GM19328 (cell line): ENCODE measurements around the gene ARID1B.

Experiments
- ATAC-seq: cut with Tn5 transposase; IDR thresholded peaks from one replicate; pipeline ENCODE4 v1.9.1; 2021; ENCODE audit warnings: mild to moderate bottlenecking, moderate library complexity; ENCODE audit not compliant: unreplicated experiment

Gene ARID1B

DNA sequence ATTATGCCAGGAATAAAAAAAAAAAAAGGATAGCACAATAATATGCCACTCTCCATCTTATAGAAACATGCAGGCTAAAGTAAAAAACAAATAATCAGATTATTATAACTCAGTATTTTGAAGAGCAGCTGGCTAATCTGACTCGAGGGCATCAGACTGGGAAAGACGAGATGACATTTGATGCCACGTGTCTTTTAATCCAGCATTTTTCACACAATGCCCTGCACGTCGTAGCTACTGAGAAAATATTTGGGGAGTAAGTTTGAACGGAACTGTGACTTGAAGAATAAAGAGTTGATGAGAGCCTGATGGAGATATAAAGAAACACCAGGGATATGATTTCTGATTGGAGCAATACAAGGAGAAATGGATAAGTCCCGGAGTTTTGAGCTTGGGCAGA, 237.7 kb downstream of the ARID1B start:
- no peak for ATAC-seq

DNA sequence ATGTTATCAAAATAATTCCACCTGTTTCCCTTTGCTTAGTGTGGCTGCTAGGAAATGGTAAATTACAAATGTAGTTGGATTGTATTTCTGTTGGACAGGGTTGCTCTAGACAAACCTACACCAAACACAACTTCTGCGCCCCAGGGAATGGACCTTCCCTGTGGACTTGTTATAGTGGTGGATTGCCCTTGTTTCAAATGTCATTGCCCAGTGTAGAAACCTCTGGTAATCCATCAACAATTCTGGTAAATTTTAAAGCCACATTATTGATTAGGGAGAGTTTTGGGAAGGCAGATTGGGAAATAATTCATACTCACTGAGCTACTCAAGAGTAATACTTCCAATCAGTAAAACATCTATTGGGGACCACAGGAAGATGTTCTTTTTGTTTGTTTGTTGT, 239.8 kb downstream of the ARID1B start:
- ATAC-seq = no peak

DNA sequence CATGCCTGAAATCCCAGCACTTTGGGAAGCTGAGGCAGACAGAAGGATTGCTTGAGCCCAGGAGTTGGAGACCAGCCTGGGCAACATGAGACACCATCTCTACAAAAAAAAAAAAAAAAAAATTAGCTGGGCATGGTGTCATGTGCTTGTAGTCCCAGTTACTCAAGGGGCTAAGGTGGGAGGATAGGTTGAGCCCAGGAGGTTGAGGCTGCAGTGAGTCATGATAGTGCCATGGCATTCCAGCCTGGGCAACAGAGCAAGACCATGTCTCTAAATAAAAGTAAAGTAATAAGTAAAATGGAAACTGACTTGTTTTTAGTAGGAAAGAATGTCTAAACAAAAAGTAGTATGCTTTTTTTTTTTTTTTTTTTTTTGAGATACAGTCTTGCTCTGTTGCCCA, 240.7 kb downstream of the ARID1B start:
- ATAC-seq = no peak

DNA sequence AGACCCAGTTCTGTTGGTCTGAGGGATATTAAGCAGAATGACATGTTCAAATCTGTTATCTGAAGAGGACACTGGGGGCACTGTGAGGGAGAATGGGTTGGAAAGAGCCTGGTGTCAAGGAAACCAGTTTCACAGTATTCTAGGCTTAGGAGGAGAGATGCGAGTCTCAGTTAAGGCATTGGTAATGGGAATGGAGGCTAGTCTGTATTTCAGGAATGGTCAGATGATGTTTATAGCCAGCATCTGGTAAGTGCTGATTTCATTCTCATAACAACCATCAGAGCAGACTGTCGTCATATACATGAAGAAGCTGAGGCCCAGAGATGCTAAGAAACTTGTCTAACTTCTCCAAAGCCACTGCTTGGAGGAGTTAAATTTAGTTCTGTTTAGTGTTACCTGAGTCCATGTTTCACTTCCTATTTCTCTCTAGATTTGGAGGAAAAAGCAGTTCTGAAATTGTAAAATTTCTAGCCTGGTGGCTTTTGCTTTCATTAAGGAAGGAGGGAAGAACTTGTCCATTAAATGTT, 242.0 kb downstream of the ARID1B start:
- ATAC-seq = no peak

DNA sequence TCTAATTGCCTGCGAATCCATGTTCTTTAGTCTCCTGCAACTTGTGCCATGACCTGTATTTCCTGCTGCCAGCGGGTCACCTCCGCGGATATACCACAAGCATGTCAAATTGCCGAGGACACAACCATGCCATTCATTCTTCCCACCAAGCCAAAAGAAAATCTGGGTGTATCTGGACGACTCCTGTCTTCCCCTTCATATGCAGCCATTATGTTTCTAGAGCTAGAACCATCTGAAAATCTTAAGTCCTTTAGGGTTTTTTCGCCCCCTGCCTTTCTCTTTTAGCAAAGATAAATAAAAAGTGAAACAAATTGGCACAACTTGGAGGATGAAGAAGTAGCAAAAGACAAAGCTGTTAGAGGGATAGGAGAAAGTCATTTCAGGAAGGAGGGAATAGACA, 242.6 kb downstream of the ARID1B start:
- ATAC-seq = no peak

DNA sequence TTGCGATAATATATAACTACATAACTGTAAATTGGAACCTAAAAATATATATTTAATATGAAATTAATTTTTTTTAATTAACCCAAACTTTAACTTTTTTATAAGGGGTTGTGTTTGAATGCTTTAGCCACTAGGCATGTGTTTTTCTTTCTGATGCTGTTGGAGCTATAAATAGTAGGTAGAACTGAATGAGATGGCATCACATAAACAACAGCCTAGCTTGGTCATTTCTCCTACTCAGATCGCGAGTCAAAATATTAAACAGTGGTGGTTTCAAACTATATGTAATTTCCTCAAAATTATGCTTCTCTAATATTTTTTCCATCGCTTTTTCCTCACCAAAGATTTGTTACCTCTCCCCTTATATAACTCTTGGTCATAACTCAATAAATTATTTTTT, 243.2 kb downstream of the ARID1B start:
- no peak for ATAC-seq

DNA sequence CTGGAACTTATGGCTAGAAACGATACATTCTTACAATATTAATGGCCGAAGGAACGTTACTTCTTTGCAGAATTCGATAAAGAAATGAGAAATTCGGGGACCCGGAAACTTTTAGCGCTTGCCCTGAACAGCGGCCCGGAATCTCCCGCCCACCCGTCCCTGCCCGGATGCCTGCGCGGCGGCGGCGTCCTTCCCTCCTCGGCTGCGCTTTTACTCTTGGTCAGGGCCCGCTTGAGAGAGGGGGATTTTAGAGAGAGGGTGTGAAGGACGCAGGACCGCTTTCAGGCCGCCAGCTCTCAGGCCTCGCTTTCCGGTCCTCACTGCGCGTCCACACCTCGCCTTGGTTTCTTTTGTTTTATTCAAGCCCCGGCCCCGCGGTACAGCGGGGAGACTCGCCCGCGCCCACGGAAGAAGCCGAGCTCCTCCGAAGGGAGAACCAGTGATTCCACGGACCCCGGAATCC, 243.7 kb downstream of the ARID1B start:
- peak; percentile 23 for ATAC-seq

DNA sequence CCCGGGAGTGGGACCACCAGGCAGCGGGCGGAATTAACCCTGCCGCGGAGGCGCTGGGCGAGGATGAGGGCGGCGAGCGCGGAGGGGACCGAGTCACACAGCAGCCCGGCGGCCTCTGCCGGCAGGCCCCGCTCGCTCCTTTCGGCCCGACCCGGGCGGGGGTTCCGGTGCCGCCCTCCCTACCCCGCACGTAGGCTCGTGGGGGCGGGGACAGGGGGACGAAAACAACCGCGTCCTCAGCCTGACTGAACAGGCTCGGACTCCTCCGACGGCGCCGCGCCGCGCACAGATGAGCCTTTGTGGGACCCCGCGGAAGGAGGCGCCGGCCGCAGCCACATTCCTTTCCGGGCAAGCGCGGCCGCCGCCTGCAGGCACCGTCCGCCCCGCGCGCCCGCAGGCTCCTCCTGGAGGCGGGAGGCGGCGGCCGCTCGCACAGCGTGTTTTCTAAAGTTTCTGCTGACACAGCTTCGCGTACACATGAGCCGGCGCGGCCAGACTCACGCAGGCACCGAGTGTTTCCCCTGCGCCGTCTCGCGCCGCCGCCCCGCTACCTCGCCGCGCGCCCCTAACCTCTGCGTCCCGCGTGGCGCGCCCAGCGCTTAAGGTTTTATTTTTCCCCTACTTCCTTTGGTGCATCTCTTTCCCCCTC, 244.3 kb downstream of the ARID1B start:
- ATAC-seq = peak; percentile 71

DNA sequence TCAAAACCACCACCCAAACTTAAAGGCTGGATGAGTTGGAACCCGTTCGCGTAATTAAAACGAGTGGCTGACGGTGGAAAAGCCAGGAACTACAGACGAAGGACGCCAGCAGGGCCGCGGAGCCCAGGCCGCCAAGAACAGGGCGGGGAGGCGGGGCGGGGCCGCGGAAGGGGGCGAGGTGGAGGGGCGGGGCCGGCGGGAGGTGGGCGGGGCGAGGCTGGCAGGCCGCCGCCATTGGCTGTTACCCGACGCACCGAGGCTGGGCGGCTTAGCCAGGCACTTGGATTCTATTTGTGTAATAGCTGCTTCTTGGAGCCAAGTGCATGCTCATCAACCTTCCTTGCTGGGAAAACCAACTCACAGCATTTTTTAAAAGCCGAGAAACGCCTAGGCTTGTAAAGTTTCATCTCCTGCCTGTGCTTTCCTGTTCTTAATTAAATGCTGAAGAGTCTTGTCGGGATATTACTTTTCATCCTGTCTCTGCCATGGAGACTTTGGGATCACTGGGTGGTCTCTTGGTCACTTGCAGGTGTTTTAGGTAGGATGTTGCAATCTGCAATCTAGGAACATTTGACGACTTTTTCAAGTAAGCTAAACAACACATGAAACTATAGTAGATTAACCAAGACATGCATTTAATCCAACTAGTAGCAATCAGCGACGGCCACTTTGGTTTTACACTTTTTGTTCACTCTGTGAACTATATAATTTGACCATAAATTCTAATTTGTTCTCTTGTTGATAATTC, 245.0 kb downstream of the ARID1B start:
- ATAC-seq = peak; percentile 46

DNA sequence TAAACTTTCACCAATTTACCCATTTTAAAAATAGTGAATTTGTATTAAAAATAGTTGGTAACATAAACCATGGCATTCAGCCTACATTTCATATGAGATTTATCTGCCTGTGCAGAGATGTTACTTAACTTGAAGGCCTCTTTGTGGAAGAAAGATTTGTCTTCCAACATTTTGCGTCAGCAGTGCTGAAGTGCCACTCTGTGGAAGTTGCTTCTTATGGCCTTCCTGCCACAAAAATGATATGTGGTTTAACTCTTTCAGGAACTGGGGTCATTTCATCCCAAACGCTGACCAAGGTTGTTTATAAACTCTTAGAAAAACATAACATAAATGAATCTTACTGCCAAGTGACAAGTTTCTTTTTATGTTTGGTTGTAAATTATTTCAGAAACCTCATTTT, 246.8 kb downstream of the ARID1B start:
- ATAC-seq = no peak

DNA sequence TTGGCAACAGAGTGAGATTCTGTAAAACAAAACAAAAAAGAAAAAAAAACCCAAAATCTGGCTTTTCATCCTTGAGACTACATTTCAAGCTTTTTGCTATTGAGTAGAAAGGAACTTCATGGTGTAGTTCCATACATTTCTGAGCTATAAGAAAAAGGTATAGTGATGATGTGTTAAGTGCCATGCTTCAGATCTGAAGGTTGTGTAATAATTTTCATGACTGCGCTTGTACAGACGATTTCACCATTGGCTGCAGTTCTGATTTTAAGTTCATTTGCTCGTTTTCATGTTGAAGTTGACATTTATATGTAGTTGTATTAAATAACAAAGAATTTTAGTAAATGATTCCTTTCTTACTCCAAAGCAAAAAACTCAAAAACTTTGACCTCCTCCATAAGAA, 247.6 kb downstream of the ARID1B start:
- ATAC-seq = no peak

DNA sequence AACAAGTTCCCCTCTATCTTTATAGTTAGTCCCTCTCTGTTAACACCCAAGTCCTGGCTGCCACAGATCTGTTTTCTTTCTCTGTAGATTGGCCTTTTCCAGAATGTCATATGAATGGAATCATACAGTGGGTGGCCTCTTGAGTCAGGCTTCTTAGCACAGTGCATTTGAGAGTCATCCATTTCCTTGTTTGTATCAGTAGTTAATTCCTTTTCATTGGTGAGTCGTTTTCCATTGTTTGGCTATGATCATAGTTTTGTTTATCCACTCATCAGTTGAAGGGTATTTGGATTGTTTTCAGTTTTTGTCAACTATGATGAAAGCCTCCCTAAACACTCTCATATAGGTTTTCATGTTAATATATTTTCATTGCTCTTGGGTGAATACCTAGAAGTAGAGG, 248.3 kb downstream of the ARID1B start:
- ATAC-seq = no peak

DNA sequence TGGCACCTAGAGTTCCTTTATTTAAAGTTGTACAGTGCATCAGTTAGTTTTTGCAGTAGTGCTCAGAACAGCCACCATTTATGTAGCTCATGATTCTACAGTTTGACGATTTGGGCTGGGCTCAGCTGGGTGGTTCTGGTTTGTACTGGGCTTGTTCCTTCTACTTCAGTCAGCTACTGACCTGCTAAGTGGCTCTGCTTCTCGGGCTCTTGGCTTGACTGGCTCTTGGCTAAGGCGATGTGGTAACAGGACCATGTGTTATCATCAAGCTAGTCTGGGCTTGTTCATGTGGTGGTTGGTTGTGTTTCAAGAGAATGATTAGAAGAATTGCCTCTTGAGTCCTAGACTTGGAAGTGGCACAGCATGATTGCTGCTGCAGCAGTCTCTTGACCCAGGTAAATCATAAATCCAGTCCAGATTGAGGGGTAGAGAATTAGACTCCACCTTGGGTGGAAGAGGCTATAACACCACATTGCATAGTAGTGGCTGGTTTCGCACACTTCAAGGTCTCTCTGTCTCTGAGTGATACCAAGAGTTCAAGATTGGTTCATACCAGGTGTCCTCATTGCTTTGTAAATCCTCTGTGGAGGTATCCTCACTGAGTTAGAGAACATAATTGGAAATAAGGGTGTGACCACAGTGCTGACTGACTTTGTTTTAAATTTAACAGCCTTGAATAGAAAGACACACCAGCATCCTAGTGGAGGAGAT, 253.0 kb downstream of the ARID1B start:
- ATAC-seq = no peak

DNA sequence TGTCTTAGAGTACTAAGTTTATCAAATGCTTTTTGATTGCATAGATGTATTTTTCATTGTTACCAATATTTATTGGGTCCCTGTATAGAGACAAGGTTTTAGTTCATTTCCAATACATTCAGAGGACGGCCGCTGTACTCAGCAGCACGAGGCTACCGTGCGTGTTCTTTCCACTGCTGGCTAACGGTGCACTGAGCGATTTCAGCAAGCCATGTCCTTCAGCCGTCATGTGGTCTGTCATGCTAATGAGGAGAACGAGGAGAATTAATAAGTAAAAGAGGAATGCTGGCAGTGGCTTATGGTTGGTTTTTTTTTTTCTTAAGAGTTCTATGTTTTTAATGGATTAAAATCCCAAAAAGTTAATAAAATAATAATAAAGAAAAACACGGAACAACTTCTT, 253.6 kb downstream of the ARID1B start:
- ATAC-seq = no peak

DNA sequence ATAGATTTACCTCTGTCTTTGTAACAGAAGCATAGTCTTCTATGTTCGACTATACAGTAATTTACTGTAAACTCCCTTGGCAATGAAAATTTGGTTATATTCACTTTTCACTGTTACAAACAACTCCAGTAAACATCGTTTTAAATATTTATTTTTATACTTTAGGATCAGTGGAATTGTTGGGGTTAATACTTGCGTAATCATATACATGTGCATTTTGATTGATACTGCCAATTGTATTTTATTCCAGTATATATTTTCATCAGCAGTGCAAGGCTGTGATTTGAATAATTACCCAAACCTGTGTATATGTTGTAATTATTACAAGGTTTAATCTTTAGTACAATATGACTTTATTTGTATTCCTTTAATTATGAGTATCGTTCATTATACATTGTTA, 255.7 kb downstream of the ARID1B start:
- no peak for ATAC-seq

DNA sequence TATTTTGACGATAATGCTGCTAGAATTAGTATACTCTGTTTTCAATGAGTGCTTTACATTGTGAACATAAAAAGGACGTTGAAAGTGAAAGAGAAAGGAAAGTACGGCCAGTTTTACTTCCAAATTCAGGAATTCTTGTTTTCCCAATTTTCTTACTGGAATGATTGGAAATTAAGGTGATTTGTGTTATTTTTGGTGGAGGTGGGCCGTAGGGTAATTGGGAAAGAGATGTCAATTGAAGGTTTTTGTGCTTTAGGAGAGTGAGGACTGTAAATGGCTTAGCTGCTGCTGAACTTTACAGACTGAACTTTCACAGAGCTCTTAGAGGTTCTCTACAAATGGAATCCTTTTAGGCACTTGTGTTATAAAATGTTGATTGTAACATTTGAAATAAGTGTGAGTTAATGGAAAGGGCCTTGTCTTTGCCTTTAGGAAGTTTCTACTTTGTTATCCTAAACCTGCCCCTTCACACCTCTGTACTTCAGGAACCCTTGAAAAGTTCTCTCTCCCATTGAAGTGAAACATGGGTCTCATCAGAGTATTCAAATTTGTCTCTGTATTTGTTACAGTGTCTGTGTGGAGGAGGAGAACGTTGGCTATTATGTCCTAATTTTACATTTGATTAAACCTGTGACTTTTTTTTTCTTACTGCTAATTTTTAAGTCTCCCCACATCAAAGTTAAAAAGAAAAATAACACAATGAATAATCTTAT, 256.4 kb downstream of the ARID1B start:
- ATAC-seq = no peak

DNA sequence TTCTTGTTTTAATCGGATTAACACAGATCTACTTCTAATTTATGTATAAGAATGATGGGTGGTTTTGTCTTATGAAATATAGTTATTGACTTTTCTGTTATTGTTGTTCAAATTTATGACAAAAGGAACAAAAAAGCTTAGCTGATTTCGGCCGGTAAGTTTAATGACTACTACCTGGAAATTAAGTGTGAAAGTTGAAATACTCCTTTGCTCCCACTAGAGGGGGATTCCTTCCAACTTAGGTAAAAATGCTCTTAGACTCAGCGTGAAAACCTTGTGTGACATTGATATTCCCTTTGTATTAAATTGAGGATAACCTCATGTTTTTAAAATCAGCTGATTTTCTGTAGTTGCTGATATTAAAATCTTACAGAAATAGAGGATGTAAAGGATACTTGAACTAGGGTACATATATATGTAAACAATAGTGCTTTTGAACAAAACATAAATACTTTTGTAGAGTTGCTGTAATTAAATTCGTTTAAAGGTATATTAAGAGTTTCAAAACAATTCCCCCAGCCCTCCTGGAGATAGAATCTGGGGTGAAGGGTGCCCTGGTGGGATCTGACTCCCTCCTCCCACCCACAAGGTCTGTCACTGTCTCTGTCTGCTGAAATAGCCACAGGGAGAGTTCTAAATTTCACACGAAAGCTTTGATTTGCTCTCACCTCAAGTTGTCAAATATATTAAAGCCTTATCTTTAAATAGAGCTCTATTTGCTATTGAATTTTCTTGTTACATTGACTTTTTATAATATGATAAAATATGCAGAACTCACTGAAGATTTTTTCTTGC, 257.5 kb downstream of the ARID1B start:
- ATAC-seq = no peak

DNA sequence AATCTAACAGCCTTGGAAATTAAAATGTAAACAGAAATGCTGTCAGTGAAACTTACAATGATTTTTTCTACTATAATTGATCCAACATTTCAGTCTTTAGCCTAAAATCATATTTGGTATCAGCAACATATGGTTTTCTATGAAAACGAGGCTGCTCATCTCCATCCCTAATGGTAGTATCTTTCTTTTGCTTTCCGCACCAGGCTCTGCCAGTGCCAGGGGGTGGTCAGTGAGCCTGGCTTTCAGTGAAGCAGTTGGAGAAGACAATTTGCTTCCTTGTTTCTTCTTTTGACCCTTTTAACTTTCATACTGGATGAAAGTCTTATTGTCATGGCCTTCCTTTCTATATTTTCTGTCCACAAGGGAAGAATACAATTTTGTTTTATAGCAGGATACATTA, 258.4 kb downstream of the ARID1B start:
- no peak for ATAC-seq

DNA sequence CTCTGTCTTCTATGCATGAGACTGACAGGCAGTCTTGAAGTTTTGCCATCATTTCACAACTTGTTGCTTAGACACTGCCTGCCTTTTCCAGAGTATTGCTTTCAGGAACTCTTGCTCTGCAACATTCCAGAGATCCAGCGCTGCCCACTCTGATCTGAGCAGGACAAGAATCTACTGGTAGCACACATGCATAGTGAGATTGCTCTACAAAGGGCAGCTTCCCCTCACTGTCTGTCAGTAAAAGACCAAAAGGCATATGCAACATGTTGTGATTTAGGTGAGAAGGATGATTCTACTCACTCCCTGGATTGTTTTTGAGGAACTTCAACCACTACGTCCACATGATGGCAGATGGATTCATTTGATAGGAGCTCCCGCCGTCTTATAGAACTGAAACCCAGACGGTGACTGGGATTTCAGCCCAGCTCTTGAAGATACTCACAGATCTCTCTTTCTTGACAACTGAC, 259.1 kb downstream of the ARID1B start:
- ATAC-seq = no peak

DNA sequence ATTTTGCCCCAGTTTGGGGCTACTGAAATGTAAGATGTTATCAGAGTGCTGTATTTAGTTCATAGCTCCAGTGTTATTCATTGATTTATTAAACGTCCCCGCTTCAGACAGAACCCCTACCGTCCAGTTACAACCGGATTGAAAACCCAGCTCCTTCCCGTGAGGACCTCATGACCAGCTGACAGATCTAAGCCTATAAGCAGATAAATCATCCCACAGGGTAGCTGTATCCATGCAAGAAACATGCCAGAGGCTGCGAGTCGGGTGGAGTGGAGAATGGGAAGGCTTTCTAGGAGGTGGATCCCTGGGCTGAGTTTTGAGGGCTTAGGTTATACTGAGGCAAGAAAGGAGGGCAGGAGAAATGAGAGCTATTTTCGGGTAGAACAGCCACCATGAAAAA, 260.0 kb downstream of the ARID1B start:
- no peak for ATAC-seq
